Astrocyte (in vitro differentiated cells and primary cell): Measurements from ENCODE around the gene DUSP10. TPM values are rescaled to one million over a fixed set of nuclear protein-coding genes. Genes with fewer than 3 reads are reported as not detected.

Experiments
- DNase-seq: peaks from one replicate; pipeline ENCODE4 v3.0.0-alpha.2; 2010; ENCODE audit warnings: low read depth
- FAIRE-seq: peaks from 2 replicates; lab custom pipeline; 2011; peaks lifted over from hg19 to GRCh38; lab: Jason Lieb, UNC
- H2AFZ ChIP-seq: 2 replicates; pipeline ENCODE4 v1.6.0; 2012; ENCODE audit warnings: low read depth, low read length, inconsistent platforms
- H3K27ac ChIP-seq: 2 replicates; pipeline ENCODE4 v1.5.1; 2011; ENCODE audit warnings: low read depth, low read length, inconsistent platforms
- H3K27me3 ChIP-seq: 2 replicates; pipeline ENCODE4 v1.6.0; 2011; ENCODE audit warnings: low read length, inconsistent platforms; ENCODE audit not compliant: insufficient read depth
- H3K36me3 ChIP-seq: 2 replicates; pipeline ENCODE4 v1.5.1; 2011; ENCODE audit warnings: low read length, inconsistent platforms; ENCODE audit not compliant: insufficient read depth
- H3K4me1 ChIP-seq: 2 replicates; pipeline ENCODE4 v1.5.1; 2011; ENCODE audit warnings: low read length, inconsistent platforms; ENCODE audit not compliant: insufficient read depth
- H3K4me2 ChIP-seq: 2 replicates; pipeline ENCODE4 v1.6.0; 2012; ENCODE audit warnings: low read length, inconsistent platforms
- H3K4me3 ChIP-seq: 2 replicates; pipeline ENCODE4 v1.5.1; 2011; ENCODE audit warnings: low read depth, mild to moderate bottlenecking, low read length, inconsistent platforms; ENCODE audit not compliant: insufficient read depth
- H3K79me2 ChIP-seq: 2 replicates; pipeline ENCODE4 v1.6.0; 2012; ENCODE audit warnings: mild to moderate bottlenecking, low read length, inconsistent platforms; ENCODE audit not compliant: insufficient read depth
- H3K9ac ChIP-seq: 2 replicates; pipeline ENCODE4 v1.6.0; 2012; ENCODE audit warnings: mild to moderate bottlenecking, low read length, inconsistent platforms
- H3K9me3 ChIP-seq: 2 replicates; pipeline ENCODE4 v1.5.1; 2012; ENCODE audit warnings: low read depth, mild to moderate bottlenecking, low read length, inconsistent platforms; ENCODE audit not compliant: insufficient read depth
- H4K20me1 ChIP-seq: 2 replicates; pipeline ENCODE4 v1.6.0; 2012; ENCODE audit warnings: low read length, inconsistent platforms; ENCODE audit not compliant: insufficient read depth
- H3K27ac Mint-ChIP-seq: one replicate; pipeline ENCODE4 v1.8.0; 2021; ENCODE audit warnings: mild to moderate bottlenecking, mixed read lengths; ENCODE audit not compliant: unreplicated experiment
- H3K27me3 Mint-ChIP-seq: one replicate; pipeline ENCODE4 v1.8.0; 2021; ENCODE audit warnings: low read depth, mixed read lengths; ENCODE audit not compliant: unreplicated experiment
- H3K36me3 Mint-ChIP-seq: one replicate; pipeline ENCODE4 v1.8.0; 2021; ENCODE audit warnings: low read depth, mixed read lengths; ENCODE audit not compliant: unreplicated experiment
- H3K4me1 Mint-ChIP-seq: one replicate; pipeline ENCODE4 v1.8.0; 2021; ENCODE audit warnings: low read depth, mixed read lengths; ENCODE audit not compliant: unreplicated experiment
- H3K4me3 Mint-ChIP-seq: one replicate; pipeline ENCODE4 v1.8.0; 2021; ENCODE audit warnings: mild to moderate bottlenecking, moderate library complexity, mixed read lengths; ENCODE audit not compliant: unreplicated experiment
- H3K9me3 Mint-ChIP-seq: one replicate; pipeline ENCODE4 v1.8.0; 2021; ENCODE audit warnings: mild to moderate bottlenecking, mixed read lengths; ENCODE audit not compliant: unreplicated experiment
- CTCF ChIP-seq: IDR thresholded peaks from 2 replicates; pipeline ENCODE4 v1.5.1; 2011; ENCODE audit warnings: low read depth, mild to moderate bottlenecking, inconsistent platforms, low read length, moderate library complexity; ENCODE audit not compliant: insufficient read depth
- EZH2 ChIP-seq: IDR thresholded peaks from 2 replicates; pipeline ENCODE4 v1.6.1; 2012; ENCODE audit warnings: mild to moderate bottlenecking, low read length, inconsistent platforms; ENCODE audit not compliant: insufficient read depth
- total RNA-seq: library from RNA; stranded (reverse); gene quantifications from 2 replicates; pipeline ENCODE4 v1.2.1, GENCODE V29; 2021

The DUSP10 gene
- total RNA-seq, 1 donor from 2014 or later = 45.8 TPM

- Histone ChIP-seq H3K79me2 (no peaks in the 10 kb centered on the region), H4K20me1 (no peaks in the 10 kb centered on the region), H3K9ac (no peak overlapping the region), H3K9me3 (peaks cover 3% of the 10 kb centered on the region), H3K4me2 (no peak overlapping the region), H3K27me3 (no peaks in the 10 kb centered on the region), H3K4me3 (no peak overlapping the region), H3K27ac (no peak overlapping the region), H3K36me3 (no peaks in the 10 kb centered on the region), H2AFZ (no peak overlapping the region), H3K4me1 (peaks cover 10% of the 10 kb centered on the region)
- no peaks in the 10 kb centered on the region for H3K27me3 Mint-ChIP-seq
- no peak for DNase-seq
- no peak overlapping the region for H3K4me3 Mint-ChIP-seq
- H3K36me3 Mint-ChIP-seq = peaks cover 2% of the 10 kb centered on the region
- H3K4me1 Mint-ChIP-seq = peaks cover 26% of the 10 kb centered on the region
- no peaks in the 10 kb centered on the region for H3K9me3 Mint-ChIP-seq
- FAIRE-seq = no peak
- H3K27ac Mint-ChIP-seq = no peak overlapping the region
- no peak for TF ChIP-seq EZH2
- TF ChIP-seq CTCF = no peak
Observed at GRCh38 chr1:221696718-221697461, 45.0 kb downstream of the DUSP10 start.

- H3K9me3 Mint-ChIP-seq = no peaks in the 10 kb centered on the region
- Histone ChIP-seq H3K4me2 (no peak overlapping the region), H3K27me3 (no peaks in the 10 kb centered on the region), H3K4me3 (no peak overlapping the region), H3K9ac (no peak overlapping the region), H3K4me1 (peaks cover 10% of the 10 kb centered on the region), H3K9me3 (peaks cover 3% of the 10 kb centered on the region), H2AFZ (no peak overlapping the region), H3K36me3 (no peaks in the 10 kb centered on the region), H4K20me1 (no peaks in the 10 kb centered on the region), H3K79me2 (no peaks in the 10 kb centered on the region), H3K27ac (no peak overlapping the region)
- DNase-seq (peak; percentile 62), FAIRE-seq (peak; percentile 43)
- H3K4me3 Mint-ChIP-seq = no peak overlapping the region
- H3K4me1 Mint-ChIP-seq = peaks cover 26% of the 10 kb centered on the region
- peaks cover 2% of the 10 kb centered on the region for H3K36me3 Mint-ChIP-seq
- H3K27me3 Mint-ChIP-seq = no peaks in the 10 kb centered on the region
- H3K27ac Mint-ChIP-seq = no peak overlapping the region
- no peak for TF ChIP-seq CTCF
- no peak for TF ChIP-seq EZH2
Observed at GRCh38 chr1:221696027-221696426, 45.9 kb downstream of the DUSP10 start.

- no peaks in the 10 kb centered on the region for H4K20me1 ChIP-seq
- H3K9me3 ChIP-seq = peaks cover 3% of the 10 kb centered on the region
- no peaks in the 10 kb centered on the region for H3K27me3 ChIP-seq
- H3K4me1 ChIP-seq = peaks cover 10% of the 10 kb centered on the region
- peaks cover 2% of the 10 kb centered on the region for H3K36me3 Mint-ChIP-seq
- H2AFZ ChIP-seq = no peak overlapping the region
- no peak overlapping the region for H3K4me3 ChIP-seq
- no peak overlapping the region for H3K4me3 Mint-ChIP-seq
- H3K9ac ChIP-seq = no peak overlapping the region
- H3K4me1 Mint-ChIP-seq = peaks cover 26% of the 10 kb centered on the region
- H3K9me3 Mint-ChIP-seq = no peaks in the 10 kb centered on the region
- no peak overlapping the region for H3K4me2 ChIP-seq
- peak; percentile 65 for FAIRE-seq
- TF ChIP-seq CTCF = no peak
- no peak for TF ChIP-seq EZH2
- no peaks in the 10 kb centered on the region for H3K36me3 ChIP-seq
- no peak overlapping the region for H3K27ac ChIP-seq
- no peaks in the 10 kb centered on the region for H3K27me3 Mint-ChIP-seq
- H3K79me2 ChIP-seq = no peaks in the 10 kb centered on the region
- DNase-seq = peak; percentile 36
- H3K27ac Mint-ChIP-seq = no peak overlapping the region
Observed at GRCh38 chr1:221695301-221695700, 46.6 kb downstream of the DUSP10 start.
